ENCODE results near the gene ZNF556.

ZNF556 gene

DNA sequence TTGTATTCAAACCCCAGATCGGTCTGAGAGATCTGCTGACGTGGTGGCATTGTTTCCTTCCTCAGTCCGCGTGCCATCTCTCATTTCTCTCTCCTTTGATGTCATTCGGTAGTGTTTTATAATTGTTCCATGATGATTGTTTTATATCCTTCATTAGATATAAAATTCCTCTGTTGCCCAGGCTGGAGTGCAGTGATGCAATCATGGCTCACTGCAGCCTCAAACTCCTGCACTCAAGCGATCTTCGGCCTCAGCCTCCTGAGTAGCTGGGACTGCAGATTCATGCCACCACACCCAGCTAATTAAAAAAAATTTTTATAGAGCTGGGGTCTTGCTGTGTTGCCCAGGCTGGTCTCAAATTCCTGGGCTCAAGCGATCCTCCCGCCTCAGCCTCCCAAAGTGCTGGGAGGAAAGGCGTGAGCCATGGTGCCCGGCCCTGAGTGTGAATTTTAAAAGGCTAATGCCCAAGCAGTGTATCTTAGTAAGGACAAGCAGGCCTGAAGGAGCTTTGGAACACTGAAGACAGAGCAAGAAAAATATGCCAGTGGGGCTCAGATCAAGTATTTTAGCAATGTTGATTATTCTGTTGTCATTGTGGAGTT, 38.9 kb downstream of the ZNF556 start:
- DNase-seq (ENCODE audit: low read depth in 2 of 2) = no peak

DNA sequence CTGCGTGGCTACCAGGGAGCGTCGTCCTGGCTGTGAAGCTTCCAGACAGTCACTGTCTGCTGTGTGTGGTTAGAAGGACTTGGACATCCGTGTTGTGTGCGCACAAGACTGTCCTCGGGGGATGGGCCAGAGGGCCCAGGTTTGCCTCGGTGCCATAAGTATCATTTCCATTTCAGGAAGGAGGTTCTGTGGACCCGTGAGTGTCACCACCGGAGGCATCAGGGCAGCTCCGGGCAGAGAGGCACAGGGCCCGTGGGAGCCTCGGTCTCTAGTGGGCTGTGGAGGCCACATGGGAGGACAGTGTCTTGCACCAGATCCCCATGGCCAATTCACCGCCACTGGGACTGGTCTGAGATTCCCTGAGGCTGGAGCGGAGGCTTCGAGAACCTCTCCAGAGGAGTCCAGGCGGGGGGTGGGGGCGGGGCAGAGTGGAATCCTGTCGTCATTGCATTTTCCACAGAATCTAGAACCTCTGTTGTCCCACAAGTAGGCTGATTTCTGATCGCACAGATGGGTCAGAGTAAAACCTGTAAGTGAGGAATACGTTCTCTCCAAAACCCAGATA, 39.6 kb downstream of the ZNF556 start:
- DNase-seq (ENCODE audit: low read depth in 2 of 2) = no peak

DNA sequence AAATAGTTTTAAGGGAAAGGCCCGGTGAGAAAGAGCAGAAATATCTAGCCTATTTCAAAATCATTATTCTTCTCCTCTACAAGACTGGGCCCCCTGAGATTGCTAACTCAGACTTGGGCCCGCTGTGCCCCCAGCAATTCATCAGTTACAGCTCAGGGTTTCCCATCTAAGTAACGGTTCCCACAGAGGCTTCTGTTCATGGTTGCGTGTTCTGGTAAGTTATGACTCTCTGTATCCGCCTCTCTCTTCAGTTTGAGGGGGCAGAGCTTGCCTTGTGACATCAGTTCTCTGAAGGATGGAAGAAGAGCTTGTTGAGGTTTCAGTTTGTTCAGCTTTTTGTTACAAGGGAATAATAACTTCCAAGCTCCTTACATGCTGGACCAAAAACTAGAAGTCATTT, 45.2 kb downstream of the ZNF556 start:
- no peak for DNase-seq (ENCODE audit: low read depth in 2 of 2)

DNA sequence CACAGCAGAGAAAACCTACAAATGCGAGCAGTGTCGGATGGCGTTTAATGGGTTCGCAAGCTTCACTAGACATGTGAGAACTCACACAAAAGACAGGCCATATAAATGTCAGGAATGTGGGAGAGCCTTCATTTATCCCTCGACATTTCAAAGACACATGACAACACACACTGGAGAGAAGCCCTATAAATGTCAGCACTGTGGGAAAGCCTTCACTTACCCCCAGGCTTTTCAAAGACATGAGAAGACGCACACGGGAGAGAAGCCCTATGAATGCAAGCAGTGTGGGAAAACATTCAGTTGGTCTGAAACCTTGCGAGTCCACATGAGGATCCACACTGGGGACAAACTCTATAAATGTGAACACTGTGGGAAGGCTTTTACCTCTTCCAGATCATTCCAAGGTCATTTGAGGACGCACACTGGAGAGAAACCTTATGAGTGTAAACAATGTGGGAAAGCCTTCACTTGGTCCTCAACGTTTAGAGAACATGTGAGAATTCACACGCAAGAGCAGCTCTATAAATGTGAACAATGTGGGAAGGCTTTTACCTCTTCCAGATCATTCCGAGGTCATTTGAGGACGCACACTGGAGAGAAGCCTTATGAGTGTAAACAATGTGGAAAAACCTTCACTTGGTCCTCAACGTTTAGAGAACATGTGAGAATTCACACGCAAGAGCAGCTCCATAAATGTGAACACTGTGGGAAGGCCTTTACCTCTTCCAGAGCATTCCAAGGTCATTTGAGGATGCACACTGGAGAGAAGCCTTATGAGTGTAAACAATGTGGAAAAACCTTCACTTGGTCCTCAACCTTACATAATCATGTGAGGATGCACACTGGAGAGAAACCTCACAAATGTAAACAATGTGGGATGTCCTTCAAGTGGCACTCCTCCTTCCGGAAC, 50.4 kb downstream of the ZNF556 start:
- no peak for DNase-seq (ENCODE audit: low read depth in 2 of 2)

DNA sequence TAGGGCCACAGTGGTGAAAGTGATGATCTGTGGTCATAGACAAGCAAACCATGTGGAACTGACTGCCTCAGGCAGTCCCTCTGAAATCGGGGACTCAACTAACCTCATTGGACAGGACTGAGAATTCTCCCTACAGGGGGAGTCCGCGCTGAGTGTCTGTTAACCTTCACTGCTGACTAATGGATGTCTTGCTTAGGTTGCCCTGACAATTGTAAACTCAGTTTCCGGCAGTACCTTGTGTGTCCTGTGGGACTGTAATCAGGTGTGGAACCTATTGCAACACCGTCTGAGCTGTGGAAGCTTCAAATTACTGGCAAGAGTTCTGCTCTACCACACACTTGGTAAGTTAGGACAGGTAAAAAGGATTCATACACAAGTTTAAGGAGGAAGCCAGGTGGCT, 55.9 kb downstream of the ZNF556 start:
- no peak for DNase-seq (ENCODE audit: low read depth in 2 of 2)

DNA sequence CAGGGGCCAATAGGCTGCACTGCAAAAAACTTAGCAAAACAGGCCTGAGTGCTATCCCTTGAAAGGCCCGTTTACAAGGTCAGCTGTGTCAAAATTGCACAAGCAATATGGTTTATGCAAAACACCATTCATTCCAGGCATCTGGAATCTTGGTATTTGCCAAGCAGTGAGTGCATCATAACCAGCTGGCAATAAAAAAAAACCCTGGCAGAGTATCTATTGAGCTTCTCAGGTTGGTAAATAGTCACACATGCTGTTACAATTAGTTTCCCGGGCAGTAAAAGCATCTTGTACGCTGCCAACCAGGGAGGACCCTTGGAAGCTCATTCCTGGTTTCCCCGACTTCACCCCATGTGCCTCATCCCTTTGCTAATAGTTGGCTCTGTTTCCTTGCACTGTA, 56.4 kb downstream of the ZNF556 start:
- DNase-seq (ENCODE audit: low read depth in 2 of 2) = no peak

DNA sequence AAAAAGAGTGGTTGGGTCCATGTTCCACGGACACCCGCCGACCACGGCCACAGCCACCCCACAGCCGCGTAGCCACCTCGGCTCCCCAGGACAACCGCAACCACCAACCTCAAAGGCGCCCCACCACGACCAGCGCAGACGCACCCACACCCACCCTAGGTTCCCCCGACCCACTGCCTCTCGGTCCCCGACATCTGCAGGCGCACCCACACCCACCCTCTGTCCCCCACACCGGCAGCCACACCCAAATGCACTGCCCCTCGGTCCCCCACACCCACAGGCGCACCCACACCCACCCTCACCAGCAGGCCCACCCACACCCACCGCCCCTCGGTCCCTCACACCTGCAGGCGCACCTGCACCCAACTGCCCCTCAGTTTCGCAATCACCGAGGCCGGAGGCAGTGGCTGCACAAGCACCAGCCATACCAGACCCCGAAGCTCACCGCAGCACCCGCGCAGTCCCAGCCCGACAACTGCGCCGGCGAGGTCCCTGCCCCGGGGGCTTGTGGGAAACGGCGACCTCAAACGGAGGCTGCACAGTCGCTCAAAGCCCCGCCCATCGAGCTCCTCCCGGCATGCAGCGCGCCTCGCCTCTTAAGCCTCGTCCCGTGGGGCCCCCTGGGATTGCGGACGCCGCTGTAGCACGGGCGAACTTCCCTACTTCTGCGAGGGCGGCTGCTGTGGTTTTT, 59.4 kb downstream of the ZNF556 start:
- DNase-seq (ENCODE audit: low read depth in 2 of 2) = no peak

DNA sequence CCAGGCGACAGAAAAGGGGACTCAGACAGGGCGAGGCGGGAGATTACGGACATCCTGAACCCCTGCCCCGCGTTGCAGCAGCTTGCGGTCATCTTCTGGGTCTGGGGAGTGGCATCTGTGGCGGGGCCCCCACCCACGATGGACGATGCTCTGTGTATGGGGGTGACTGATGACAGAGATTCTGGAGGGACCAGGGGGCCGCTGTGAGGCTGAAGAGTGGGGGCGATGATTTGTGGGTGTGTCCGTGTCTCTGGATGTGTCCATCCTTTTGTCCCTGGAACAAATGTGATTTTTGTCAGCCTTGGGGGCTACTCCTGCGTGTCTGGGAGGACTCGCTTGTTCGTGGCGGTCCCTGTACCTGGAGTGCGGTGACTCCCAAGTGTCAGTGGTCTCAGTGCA, 59.9 kb downstream of the ZNF556 start:
- no peak for DNase-seq (ENCODE audit: low read depth in 2 of 2)

All from stimulated activated CD4-positive, alpha-beta T cell treated with anti-CD3 and anti-CD28 coated beads, Interleukin-1b, Interleukin-23, amount 100 ng/mL, for 1 hour (primary cell).